ENCODE results near the gene JMJD4.
A peak's percentile ranks its signal among the peaks of the same experiment; 100 is the strongest.

JMJD4 gene

DNA sequence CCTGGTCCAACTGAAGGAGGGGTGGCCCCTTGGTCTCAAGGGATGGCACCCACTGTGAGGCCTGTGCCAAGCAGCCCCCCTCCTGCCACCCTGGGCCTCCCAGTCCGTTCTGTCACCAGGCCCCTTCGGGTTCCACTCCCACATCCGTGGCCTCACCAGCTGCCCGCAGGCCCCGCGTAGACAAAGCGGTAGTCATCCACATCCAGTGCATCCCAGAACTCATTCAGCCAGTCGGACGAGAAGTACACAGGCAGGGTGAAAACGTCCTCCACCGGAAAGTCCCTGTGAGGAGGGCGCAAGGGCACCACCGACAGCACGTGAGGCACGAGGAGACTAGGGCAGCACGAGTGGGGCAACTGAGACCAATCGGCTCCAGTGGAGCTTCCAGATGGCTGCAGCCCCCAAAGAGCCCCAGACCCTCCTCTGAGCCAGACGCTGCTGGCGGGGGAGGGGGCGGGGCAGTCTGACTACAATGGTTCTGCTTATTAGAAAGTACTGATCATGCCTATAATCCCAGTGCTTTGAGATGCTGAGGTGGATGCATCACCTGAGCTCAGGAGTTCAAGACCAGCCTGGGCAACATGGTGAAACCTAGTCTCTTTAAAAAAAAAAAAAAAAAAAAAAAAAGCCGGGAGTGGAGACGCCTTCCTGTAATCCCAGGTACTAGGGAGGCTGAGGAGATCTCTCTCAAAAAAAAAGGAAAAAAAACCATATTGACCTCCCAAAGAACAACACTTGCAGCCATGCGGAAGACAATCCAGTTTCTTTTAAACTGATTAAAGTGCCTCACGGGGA, 1.2 kb downstream of the JMJD4 start:
- TF ChIP-seq, protein P1, sequence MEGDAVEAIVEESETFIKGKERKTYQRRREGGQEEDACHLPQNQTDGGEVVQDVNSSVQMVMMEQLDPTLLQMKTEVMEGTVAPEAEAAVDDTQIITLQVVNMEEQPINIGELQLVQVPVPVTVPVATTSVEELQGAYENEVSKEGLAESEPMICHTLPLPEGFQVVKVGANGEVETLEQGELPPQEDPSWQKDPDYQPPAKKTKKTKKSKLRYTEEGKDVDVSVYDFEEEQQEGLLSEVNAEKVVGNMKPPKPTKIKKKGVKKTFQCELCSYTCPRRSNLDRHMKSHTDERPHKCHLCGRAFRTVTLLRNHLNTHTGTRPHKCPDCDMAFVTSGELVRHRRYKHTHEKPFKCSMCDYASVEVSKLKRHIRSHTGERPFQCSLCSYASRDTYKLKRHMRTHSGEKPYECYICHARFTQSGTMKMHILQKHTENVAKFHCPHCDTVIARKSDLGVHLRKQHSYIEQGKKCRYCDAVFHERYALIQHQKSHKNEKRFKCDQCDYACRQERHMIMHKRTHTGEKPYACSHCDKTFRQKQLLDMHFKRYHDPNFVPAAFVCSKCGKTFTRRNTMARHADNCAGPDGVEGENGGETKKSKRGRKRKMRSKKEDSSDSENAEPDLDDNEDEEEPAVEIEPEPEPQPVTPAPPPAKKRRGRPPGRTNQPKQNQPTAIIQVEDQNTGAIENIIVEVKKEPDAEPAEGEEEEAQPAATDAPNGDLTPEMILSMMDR (conservative IDR thresholded peaks at IDR 0.05; ENCODE audit: low read depth, low read length), result no peak
- Histone ChIP-seq H3K27me3 (ENCODE audit: insufficient read depth, low read depth) (no peaks in the 10 kb centered on the region), H3K9ac (peak overlapping the region; percentile 76; the same call in 1 of the 2 replicates), H3K79me2 (ENCODE audit: insufficient read depth, low read depth) (peaks cover 52% of the 10 kb centered on the region), H3K4me1 (ENCODE audit: low read depth, poor library complexity, severe bottlenecking) (peaks cover 29% of the 10 kb centered on the region), H3K27ac (no peak overlapping the region), H3K4me2 (peak overlapping the region; percentile 41), H4K20me1 (ENCODE audit: insufficient read depth) (no peaks in the 10 kb centered on the region), H3K4me3 (IDR thresholded peaks at IDR 0.05; ENCODE audit: insufficient read depth, low read depth, low read length) (peak overlapping the region; percentile 66), H3K36me3 (ENCODE audit: insufficient read depth) (no peaks in the 10 kb centered on the region), H2AFZ (ENCODE audit: low read depth) (0 out of 2 replicates have a peak overlapping the region, but pooled peaks have one; percentile 85)

DNA sequence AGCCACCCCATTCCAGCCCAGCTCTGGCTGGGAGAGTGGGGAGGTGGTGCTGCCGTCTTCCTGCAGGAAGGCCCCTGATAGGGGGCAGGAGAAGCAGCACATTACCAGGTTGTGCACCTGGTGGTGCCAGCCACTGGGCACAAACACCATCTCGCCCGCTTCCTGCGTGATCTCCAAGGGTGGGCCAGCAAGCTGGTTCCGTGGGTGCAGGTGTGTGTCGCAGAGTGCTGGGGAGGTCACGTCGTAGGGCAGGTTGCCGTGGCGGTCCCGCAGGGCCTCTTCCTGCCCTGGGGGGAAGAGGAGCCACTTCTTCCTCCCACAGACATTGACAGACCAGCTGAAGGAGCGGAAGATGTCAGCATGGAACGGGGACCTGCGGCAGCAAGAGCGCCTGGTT, 1.8 kb downstream of the JMJD4 start:
- peaks cover 32% of the 10 kb centered on the region for H3K4me1 ChIP-seq (ENCODE audit: low read depth, poor library complexity, severe bottlenecking)
- peaks cover 45% of the 10 kb centered on the region for H3K79me2 ChIP-seq (ENCODE audit: insufficient read depth, low read depth)
- H3K36me3 ChIP-seq (ENCODE audit: insufficient read depth), result no peaks in the 10 kb centered on the region
- no peaks in the 10 kb centered on the region for H3K27me3 ChIP-seq (ENCODE audit: insufficient read depth, low read depth)
- TF ChIP-seq, protein P1 (conservative IDR thresholded peaks at IDR 0.05; ENCODE audit: low read depth, low read length), result no peak
- H3K4me3 ChIP-seq (IDR thresholded peaks at IDR 0.05; ENCODE audit: insufficient read depth, low read depth, low read length), result no peak overlapping the region
- H4K20me1 ChIP-seq (ENCODE audit: insufficient read depth), result no peaks in the 10 kb centered on the region
- H3K9ac ChIP-seq, result no peak overlapping the region
- H3K4me2 ChIP-seq, result no peak overlapping the region; the same call in 1 of the 2 replicates
- H3K27ac ChIP-seq, result no peak overlapping the region
- H2AFZ ChIP-seq (ENCODE audit: low read depth), result no peak overlapping the region

DNA sequence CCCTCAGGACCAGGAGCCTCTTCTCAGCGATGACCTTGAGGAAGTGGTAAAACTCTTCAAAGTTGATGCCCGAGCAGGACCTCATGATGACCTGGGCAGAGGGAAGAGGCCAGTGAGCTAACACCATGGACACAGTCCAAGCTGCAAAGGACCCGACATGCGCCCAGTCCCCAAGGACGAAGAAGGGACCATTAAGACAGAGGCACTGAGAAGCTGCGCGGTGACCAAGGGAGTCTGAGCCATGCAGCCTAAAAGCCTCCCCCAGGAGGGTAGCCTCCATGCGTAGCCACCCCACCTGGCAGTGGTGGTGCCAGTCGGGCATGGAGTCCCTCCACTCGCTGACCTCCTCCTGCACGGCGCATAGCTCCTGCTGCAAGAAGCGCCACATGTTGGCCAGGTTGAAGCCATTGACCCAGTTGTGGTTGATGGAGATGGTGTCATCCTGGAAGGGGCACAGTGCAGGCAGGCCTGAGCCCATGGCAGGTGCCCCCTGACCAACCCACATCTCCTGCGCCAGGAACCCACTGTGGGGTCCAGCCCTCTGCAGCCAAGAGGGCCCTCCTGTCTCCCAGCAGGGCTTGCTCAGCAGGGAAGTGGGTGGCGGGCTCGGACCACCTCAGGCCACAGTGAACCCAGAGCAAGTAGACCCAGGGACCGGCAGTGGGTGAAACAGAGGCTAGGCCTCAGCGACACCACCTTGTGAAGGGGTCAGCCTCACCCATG, 2.4 kb downstream of the JMJD4 start:
- Histone ChIP-seq H3K4me2 (no peak overlapping the region), H2AFZ (ENCODE audit: low read depth) (no peak overlapping the region), H3K4me3 (IDR thresholded peaks at IDR 0.05; ENCODE audit: insufficient read depth, low read depth, low read length) (no peak overlapping the region), H4K20me1 (ENCODE audit: insufficient read depth) (no peaks in the 10 kb centered on the region), H3K27me3 (ENCODE audit: insufficient read depth, low read depth) (no peaks in the 10 kb centered on the region), H3K4me1 (ENCODE audit: low read depth, poor library complexity, severe bottlenecking) (peaks cover 35% of the 10 kb centered on the region), H3K79me2 (ENCODE audit: insufficient read depth, low read depth) (peaks cover 41% of the 10 kb centered on the region), H3K9ac (no peak overlapping the region), H3K27ac (no peak overlapping the region), H3K36me3 (ENCODE audit: insufficient read depth) (no peaks in the 10 kb centered on the region)
- TF ChIP-seq, protein P1 (conservative IDR thresholded peaks at IDR 0.05; ENCODE audit: low read depth, low read length), result no peak

DNA sequence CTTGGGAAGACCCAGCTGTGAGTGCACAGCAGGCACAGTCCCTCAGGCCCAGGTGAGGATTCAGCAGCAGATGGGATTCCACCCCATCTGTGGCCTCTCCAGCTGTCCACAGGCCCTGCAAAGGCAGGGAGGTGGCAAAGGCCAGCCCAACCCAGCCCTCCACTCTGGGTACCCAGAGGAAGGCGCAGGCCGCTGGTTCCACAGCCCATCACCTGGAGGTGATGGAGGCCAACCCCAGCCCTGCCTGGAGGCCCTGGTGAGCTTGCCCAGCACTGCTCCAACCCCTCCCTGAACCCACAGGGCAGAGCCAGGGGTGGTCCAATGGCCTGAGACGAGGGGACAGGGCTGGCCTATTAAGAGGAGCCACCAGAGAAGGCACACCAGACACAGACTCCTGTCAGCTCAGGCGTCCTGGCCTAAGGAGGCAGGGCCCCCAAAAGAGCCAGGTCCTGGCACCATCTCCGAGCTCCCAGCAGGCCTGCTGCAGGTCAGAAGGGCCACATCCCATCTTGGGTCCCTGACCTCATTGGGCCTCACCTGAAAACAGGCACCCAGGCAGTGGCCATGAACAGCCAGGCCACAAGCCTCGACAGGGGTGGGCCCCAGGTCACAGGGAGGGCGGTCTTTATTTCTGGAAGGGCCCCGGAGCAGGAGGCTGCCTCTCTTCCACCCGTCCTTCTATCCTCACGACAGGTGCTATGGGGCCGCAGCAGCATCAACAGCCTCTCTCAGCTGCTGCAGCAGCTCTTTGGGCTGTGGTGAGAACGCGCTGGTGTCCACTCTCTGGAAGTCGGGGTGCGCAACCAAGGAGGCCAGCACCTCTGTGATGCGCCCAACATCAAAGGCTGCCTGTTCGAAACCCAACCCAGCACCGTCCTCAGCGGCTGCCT, 3.2 kb downstream of the JMJD4 start:
- Histone ChIP-seq H3K27me3 (ENCODE audit: insufficient read depth, low read depth) (no peaks in the 10 kb centered on the region), H3K4me3 (IDR thresholded peaks at IDR 0.05; ENCODE audit: insufficient read depth, low read depth, low read length) (no peak overlapping the region)

More for the DNA sequence above, 3.2 kb downstream of the JMJD4 start:
- Histone ChIP-seq H2AFZ (ENCODE audit: low read depth) (no peak overlapping the region), H3K27ac (no peak overlapping the region), H3K79me2 (ENCODE audit: insufficient read depth, low read depth) (peaks cover 34% of the 10 kb centered on the region), H3K4me2 (no peak overlapping the region), H3K4me1 (ENCODE audit: low read depth, poor library complexity, severe bottlenecking) (peaks cover 38% of the 10 kb centered on the region), H3K36me3 (ENCODE audit: insufficient read depth) (no peaks in the 10 kb centered on the region), H3K9ac (no peak overlapping the region), H4K20me1 (ENCODE audit: insufficient read depth) (no peaks in the 10 kb centered on the region)
- TF ChIP-seq, protein P1 (conservative IDR thresholded peaks at IDR 0.05; ENCODE audit: low read depth, low read length), result no peak
